Stomach (tissue), 9 donors: ENCODE measurements around the gene SSBP4. TPM values are rescaled to one million over a fixed set of nuclear protein-coding genes. Genes with fewer than 3 reads are reported as not detected.

Experiments
- DNase-seq, 2 donors: peaks; one replicate each; pipeline versions ENCODE4 v3.0.0 to v3.0.0-alpha.2; 2013 to 2019
- H3K27ac ChIP-seq, 5 donors: fragments of 200-600 bp in 4 of 5; sonication (generic) in 4 of 5; one replicate each; pipeline ENCODE4 v1.5.1; 2013 to 2019; ENCODE audit warnings: mild to moderate bottlenecking in 1 of 5, moderate library complexity in 1 of 5
- H3K27me3 ChIP-seq, 3 donors: fragments of 200-600 bp; sonication (generic); one replicate each; pipeline ENCODE4 v1.5.1; 2017 to 2019; ENCODE audit warnings: mixed run types in 1 of 3
- H3K36me3 ChIP-seq, 4 donors: fragments of 200-600 bp; sonication (generic); 1 replicate in 3 of 4; 2 replicates in 1 of 4; pipeline ENCODE4 v1.5.1; 2016 to 2019
- H3K4me1 ChIP-seq, 4 donors: fragments of 200-600 bp; sonication (generic); one replicate each; pipeline ENCODE4 v1.5.1; 2016 to 2019
- H3K4me3 ChIP-seq, 4 donors: fragments of 200-600 bp; sonication (generic) in 3 of 4; one replicate each; pipeline ENCODE4 v1.5.1; 2016 to 2019; ENCODE audit warnings: mild to moderate bottlenecking in 1 of 4
- H3K9me3 ChIP-seq, 4 donors: fragments of 200-600 bp; sonication (generic); one replicate each; pipeline ENCODE4 v1.5.1; 2016 to 2019
- EP300 ChIP-seq: sonication (generic); formaldehyde crosslinking; IDR thresholded peaks from one replicate; pipeline ENCODE4 v1.6.1; 2017; ENCODE audit warnings: antibody characterized with exemption
- POLR2A ChIP-seq, 4 donors: fragments of 450-650 bp; IDR thresholded peaks; one replicate each; pipeline ENCODE4 v1.6.1; 2016; ENCODE audit warnings: antibody characterized with exemption in 4 of 4, control low read depth in 2 of 4, mild to moderate bottlenecking in 1 of 4, moderate library complexity in 1 of 4
- POLR2AphosphoS5 ChIP-seq, 3 donors: sonication (generic); formaldehyde crosslinking; IDR thresholded peaks; one replicate each; pipeline ENCODE4 v1.6.1; 2016; ENCODE audit warnings: antibody characterized with exemption in 3 of 3
- WGBS, 5 donors: extraction: QIAGEN DNeasy Blood & Tissue Kit in 3 of 5; methylation state at CpG; one replicate each; pipeline versions ENCODE4 v1.1.5 to v1.1.7; 2013 to 2018; 5-methylcytosine and 5-hydroxymethylcytosine counted together
- intact Hi-C: fragments of 100-400 bp; cut with DNase I; formaldehyde crosslinking; loops from one replicate; pipeline ENCODE4 v1.15.1; 2023; ENCODE audit warnings: low total_unique reads
- polyA plus RNA-seq, 3 donors: library from polyadenylated mRNA; stranded (reverse); fragments of 200-250 nt; gene quantifications; one replicate each; pipeline ENCODE4 v1.2.3, GENCODE V29; 2013
- total RNA-seq, 5 donors: library from RNA; depleted of rRNA; stranded (reverse); fragments of >200 nt; gene quantifications; one replicate each; pipeline versions ENCODE4 v1.1.0 to v1.2.3, GENCODE V29; 2014 to 2016
- TF ChIP-seq, protein P1 (sequence below), 7 experiments: fragments of 450-650 bp in 4 of 7; fragments of 200-600 bp in 3 of 7; sonication (generic) in 3 of 7; IDR thresholded peaks; one replicate each; pipeline ENCODE4 v1.5.1; 2016 to 2019; ENCODE audit warnings: antibody characterized with exemption in 7 of 7, control low read depth in 2 of 7, mild to moderate bottlenecking in 1 of 7
- donor health status: healthy with polysubstance abuse.
- donor health status: Bipolar disorder and iron deficiency.
- donor health status: healthy.

Gene SSBP4
- total and polyA plus RNA-seq, 8 donors, result 22.8 to 253 (median 49.2) TPM

DNA sequence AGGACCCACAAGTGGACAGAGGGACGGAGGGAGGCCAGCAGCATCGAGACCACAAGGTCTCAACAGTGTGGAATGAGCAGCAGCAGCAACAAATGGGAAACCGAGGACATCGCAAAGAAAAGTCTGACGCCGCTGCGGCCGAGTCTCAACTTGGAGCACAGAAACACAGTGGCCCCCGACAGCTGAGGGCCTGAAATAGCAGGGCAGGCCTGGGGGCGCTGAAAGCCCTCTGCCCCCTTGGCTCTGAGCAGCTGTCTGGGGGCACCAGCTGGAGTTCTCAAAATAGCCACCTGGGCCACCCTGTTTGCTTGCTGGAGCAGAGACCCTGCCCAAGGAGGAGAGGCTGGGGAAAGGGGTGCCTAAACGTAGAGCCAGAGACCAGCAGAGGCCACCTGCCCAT is 24.6 kb downstream of the SSBP4 start:
- H3K36me3 ChIP-seq, result peaks cover 41 to 62% (median 61%) of the 10 kb centered on the region in 4 donors
- 90 to 94% (median 92%) methylated on average over 11 of the region's 11 CpGs for WGBS, 5 donors

DNA sequence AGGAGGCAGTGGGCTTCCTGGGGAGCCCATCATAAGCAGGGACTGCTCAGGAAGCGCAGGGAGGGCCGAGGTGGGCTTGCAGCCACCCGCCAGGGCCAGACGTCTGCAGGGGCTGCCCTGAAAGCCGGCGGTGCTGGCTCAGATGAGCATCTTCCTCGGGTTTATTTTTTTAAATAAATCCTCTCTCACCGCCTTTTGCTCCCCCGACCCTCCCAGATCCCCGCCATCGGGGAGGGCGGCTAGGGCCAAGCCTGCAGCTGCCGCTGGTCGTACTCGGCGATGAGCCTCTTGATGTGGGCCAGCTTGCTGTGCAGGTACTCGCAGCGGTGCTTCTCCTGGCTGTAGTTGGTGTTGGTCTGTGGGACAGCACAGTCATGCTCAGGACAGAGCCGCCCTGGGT is 25.3 kb downstream of the SSBP4 start:
- DNase-seq, result no peak
- Histone ChIP-seq H3K4me1 (peaks cover 4 to 7% (median 5%) of the 10 kb centered on the region in 4 donors), H3K4me3 (no peak overlapping the region), H3K9me3 (no peaks in the 10 kb centered on the region), H3K27ac (no peak overlapping the region), H3K36me3 (peaks cover 48 to 69% (median 68%) of the 10 kb centered on the region in 4 donors), H3K27me3 (no peaks in the 10 kb centered on the region)
- intact Hi-C loops, result no loop called here
- TF ChIP-seq POLR2AphosphoS5 (IDR thresholded peaks at IDR 0.05) (no peak), EP300 (no peak), POLR2A (IDR thresholded peaks at IDR 0.05) (no peak)
- 87 to 94% (median 91%) methylated on average over 18 to 19 of the region's 19 CpGs for WGBS, 5 donors

More for the DNA sequence above, 24.6 kb downstream of the SSBP4 start:
- Histone ChIP-seq H3K4me3 (no peak overlapping the region), H3K27ac (no peak overlapping the region), H3K27me3 (peaks cover 0 to under 1% (median 0%) of the 10 kb centered on the region in 3 donors), H3K9me3 (no peaks in the 10 kb centered on the region), H3K4me1 (peaks cover 8 to 14% (median 12%) of the 10 kb centered on the region in 4 donors)
- intact Hi-C loops, result no loop called here
- no peak for DNase-seq
- TF ChIP-seq EP300 (no peak), POLR2AphosphoS5 (IDR thresholded peaks at IDR 0.05) (no peak), POLR2A (IDR thresholded peaks at IDR 0.05) (no peak)
- TF ChIP-seq, protein P1, sequence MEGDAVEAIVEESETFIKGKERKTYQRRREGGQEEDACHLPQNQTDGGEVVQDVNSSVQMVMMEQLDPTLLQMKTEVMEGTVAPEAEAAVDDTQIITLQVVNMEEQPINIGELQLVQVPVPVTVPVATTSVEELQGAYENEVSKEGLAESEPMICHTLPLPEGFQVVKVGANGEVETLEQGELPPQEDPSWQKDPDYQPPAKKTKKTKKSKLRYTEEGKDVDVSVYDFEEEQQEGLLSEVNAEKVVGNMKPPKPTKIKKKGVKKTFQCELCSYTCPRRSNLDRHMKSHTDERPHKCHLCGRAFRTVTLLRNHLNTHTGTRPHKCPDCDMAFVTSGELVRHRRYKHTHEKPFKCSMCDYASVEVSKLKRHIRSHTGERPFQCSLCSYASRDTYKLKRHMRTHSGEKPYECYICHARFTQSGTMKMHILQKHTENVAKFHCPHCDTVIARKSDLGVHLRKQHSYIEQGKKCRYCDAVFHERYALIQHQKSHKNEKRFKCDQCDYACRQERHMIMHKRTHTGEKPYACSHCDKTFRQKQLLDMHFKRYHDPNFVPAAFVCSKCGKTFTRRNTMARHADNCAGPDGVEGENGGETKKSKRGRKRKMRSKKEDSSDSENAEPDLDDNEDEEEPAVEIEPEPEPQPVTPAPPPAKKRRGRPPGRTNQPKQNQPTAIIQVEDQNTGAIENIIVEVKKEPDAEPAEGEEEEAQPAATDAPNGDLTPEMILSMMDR (IDR thresholded peaks at IDR 0.05), result no peak

DNA sequence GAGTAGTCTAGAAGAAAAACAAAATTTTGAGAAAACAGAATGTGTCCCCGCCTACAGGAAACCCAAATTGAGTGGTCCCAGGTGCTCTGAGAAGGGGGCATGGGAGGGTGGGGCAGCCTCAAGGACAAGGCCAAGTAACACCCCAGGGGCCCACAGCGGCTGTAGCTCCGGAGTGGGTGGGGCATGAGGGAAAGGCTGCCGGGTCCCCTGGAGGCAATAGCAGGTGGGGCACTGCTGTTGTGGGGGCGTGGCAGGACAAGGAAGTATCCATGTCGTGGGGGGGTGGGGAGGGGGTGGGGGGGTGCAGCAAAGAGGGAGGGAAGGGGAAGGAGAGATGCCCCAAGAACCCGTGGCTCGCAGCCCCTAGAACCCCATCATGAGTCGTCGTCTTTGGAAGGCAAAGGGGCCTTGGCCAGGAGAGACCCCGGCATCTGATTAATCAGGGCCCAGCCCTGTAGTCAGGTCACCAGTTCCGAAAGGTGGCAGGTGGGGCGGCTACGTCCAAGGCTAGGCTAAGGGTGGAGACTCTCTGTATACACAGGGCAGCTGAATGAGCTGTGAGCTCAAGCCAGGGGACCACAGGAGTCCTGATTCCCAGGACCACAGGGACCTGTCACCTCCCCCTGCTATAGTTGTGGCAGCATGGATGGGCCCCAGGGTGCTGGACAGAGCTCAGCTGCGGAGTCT is 26.2 kb downstream of the SSBP4 start:
- H3K4me3 ChIP-seq, result no peak overlapping the region
- H3K9me3 ChIP-seq, result no peaks in the 10 kb centered on the region
- H3K27me3 ChIP-seq, result no peaks in the 10 kb centered on the region
- TF ChIP-seq, protein P1 (IDR thresholded peaks at IDR 0.05), result no peak
- no peak for TF ChIP-seq EP300
- no peak for TF ChIP-seq POLR2AphosphoS5 (IDR thresholded peaks at IDR 0.05)
- no peak for TF ChIP-seq POLR2A (IDR thresholded peaks at IDR 0.05)
- no peak overlapping the region for H3K27ac ChIP-seq
- WGBS, 5 donors, result 63 to 80% (median 70%) methylated on average over 14 to 15 of the region's 15 CpGs
- intact Hi-C loops, result no loop called here
- H3K4me1 ChIP-seq, result peaks cover 0 to under 1% (median 0%) of the 10 kb centered on the region in 4 donors
- peaks cover 57 to 78% (median 76%) of the 10 kb centered on the region in 4 donors for H3K36me3 ChIP-seq
- peak in 1 of 2 donors; percentile 77 for DNase-seq

DNA sequence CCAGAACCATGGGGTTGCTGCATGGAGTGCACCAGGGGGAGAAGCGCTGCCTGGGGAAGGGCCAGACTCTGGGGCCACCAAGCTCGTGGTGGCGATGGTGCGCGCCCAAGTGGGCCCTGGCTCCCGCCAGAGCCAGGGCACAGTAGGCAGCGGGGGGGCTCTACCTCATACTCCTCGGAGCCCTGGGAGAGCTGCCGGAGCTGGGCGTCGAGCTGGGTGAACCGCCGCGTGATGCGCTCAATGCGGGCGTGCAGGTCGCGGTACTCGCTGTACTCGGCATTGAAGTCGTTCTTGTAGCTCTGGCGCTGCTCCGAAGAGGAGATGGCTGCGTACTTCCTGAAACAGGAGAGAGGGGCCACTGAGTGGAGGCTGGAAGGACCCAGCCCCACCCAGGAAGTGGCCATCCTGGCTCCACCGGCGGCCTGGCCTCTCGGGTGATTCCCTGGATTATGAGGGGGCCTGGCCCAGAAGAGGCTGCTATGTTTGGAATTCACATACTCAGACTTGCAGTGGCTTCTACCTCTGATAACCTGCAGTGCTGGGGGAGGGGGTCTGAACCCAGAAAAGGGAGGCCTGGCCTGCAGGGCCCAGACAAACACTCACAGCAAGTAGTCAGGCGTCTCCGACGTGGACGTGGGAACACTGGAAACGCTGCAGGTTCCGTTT is 27.1 kb downstream of the SSBP4 start:
- no peaks in the 10 kb centered on the region for H3K9me3 ChIP-seq
- H3K4me3 ChIP-seq, result no peak overlapping the region
- no peaks in the 10 kb centered on the region for H3K27me3 ChIP-seq
- H3K36me3 ChIP-seq, result peaks cover 64 to 87% (median 85%) of the 10 kb centered on the region in 4 donors
- peaks cover 0 to 9% (median 8%) of the 10 kb centered on the region in 4 donors for H3K4me1 ChIP-seq
- no peak overlapping the region for H3K27ac ChIP-seq
- WGBS, 5 donors, result 85 to 90% (median 88%) methylated on average over 20 to 34 of the region's 34 CpGs
- TF ChIP-seq POLR2AphosphoS5 (IDR thresholded peaks at IDR 0.05), result no peak
- TF ChIP-seq POLR2A (IDR thresholded peaks at IDR 0.05), result no peak
- TF ChIP-seq EP300, result no peak
- TF ChIP-seq, protein P1 (IDR thresholded peaks at IDR 0.05), result no peak
- intact Hi-C loops, result no loop called here
- DNase-seq, result no peak
